ENCODE data around the gene GADL1.

DNA sequence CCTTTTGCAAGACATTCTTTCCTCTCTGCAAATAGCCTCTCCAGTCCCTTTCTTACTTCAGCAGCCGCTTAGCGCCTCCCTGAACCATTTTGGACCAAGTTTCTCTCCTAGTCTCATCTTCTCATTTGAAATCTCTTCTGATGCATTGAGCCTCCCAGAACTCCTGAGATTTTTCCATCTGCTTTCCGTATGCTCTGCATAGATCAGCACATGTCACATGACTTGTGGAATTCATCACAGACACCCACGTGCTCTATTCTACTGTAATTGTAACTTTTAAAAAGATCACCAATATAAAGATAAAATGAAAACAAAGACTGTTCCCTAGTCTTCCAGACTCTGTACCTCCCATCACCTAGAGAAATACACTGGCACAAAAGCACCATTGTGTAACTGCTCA lies 100.7 kb downstream of the GADL1 start:
- no peak for TF ChIP-seq CTCF (IDR thresholded peaks at IDR 0.05 in 2 of 3, conservative IDR thresholded peaks at IDR 0.05 in 1 of 3; ENCODE audit: borderline replicate concordance in 1 of 3, insufficient read depth in 1 of 3, low read depth in 2 of 3, low read length in 2 of 3)
- TF ChIP-seq CEBPB (IDR thresholded peaks at IDR 0.05; ENCODE audit: low read depth) = no peak
- no peak for TF ChIP-seq EGR1 (IDR thresholded peaks at IDR 0.05; ENCODE audit: low read depth)
- TF ChIP-seq ZFX (IDR thresholded peaks at IDR 0.05) = no peak
- no peak for TF ChIP-seq ZBTB33 (IDR thresholded peaks at IDR 0.05; ENCODE audit: extremely low read depth, insufficient replicate concordance, low read length)
- no peak for TF ChIP-seq ZNF274 (IDR thresholded peaks at IDR 0.05; ENCODE audit: low read depth, low read length)
- no peak for TF ChIP-seq MAX (IDR thresholded peaks at IDR 0.05)
- no peak for TF ChIP-seq POLR2AphosphoS5 (IDR thresholded peaks at IDR 0.05; ENCODE audit: low read depth, low read length)
